Right forelimb (tissue), 1 donor: ENCODE results near the gene ASPSCR1.
A peak's percentile ranks its signal among the peaks of the same experiment; 100 is the strongest.

Source experiments
- DNase-seq: peaks from one replicate; pipeline ENCODE4 v3.0.0-alpha.2; 2018

The ASPSCR1 gene

DNA sequence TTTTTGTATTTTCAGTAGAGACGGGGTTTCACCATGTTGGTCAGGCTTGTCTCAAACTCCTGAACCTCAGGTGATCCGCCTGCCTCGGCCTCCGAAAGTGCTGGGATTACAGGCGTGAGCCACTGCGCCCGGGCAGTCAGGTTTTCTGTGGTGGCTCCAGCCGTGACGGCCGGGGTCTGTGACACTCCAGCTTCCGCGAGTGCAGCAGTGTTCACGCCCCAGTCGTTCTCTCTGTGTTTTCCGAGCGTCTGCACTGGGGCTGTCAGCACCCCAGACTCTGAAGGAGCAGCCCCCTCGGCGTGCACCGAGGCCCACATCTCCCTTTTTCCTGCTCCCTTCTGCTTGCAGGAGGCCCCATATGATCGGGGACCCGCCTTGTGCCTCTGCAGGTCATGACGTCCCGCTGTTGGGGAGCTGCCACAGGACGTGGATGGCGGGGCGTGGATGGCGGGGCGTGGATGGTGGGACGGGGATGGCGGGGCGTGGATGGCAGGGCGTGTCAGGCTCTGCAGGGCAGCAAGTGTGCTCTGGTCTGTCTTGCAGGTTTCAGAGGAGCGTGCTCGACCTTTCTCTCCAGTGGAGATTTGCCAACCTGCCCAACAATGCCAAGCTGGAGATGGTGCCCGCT, 5.7 kb downstream of the ASPSCR1 start:
- no peak for DNase-seq

DNA sequence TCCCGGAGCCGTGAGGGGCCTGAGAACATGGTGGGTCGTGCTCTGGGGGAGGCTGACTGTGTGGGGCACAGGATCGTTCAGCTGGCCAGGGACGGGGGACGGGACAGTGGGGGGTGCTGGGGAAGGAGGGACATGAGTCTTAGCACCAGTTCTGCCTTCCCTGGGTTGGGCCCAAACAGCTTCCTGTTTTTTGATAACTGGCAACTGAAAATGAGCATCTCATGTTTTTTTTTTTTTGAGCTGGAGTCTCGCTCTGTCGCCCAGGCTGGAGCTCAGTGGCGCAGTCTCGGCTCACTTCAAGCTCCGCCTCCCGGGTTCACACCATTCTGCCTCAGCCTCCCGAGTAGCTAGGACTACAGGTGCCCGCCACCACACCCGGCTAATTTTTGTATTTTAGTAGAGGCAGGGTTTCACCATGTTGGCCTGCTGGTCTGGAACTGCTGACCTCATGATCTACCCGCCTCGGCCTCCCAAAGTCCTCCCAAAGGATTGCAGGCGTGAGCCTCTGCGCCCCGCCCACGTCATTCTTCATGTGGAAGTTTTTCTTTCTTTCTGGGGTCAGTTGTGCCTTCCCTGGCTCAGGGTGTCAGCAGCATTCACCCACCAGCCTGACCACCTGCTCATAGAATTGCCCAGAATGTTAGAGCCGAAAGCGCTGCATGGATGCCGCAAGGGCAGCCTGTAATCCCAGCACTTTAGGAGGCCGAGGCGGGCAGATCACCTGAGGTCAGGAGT, 6.4 kb downstream of the ASPSCR1 start:
- DNase-seq: no peak

DNA sequence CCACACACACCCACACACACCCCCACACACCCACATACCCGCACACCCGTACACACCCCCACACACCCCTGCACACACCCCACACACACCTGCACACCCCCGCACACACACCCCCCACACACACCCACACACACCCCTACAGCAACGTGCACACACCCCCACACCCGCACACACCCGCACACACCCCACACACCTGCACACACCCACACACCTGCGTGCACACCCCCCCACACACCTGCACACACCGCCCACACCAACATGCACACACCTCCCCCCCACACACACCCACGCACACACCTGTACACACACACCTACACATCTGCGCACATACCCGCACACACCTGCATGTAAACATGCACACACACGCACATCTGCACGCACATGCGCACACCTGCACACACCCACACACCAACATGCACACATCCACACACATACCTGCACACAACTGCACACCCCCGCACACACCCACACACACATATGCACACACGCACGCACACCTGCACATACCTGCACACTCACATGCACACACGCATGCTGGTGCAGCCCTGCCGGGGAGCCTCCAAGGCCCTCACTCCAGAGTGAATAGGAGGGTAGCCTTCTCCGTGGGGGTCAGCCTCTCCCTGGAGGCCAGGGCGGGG, 7.5 kb downstream of the ASPSCR1 start:
- no peak for DNase-seq

GRCh38 chr17:81986606-81987005, 9.2 kb downstream of the ASPSCR1 start:
- no peak for DNase-seq

- no peak for DNase-seq
These were observed 9.8 kb downstream of the ASPSCR1 start for GRCh38 chr17:81987161-81987770.

DNA sequence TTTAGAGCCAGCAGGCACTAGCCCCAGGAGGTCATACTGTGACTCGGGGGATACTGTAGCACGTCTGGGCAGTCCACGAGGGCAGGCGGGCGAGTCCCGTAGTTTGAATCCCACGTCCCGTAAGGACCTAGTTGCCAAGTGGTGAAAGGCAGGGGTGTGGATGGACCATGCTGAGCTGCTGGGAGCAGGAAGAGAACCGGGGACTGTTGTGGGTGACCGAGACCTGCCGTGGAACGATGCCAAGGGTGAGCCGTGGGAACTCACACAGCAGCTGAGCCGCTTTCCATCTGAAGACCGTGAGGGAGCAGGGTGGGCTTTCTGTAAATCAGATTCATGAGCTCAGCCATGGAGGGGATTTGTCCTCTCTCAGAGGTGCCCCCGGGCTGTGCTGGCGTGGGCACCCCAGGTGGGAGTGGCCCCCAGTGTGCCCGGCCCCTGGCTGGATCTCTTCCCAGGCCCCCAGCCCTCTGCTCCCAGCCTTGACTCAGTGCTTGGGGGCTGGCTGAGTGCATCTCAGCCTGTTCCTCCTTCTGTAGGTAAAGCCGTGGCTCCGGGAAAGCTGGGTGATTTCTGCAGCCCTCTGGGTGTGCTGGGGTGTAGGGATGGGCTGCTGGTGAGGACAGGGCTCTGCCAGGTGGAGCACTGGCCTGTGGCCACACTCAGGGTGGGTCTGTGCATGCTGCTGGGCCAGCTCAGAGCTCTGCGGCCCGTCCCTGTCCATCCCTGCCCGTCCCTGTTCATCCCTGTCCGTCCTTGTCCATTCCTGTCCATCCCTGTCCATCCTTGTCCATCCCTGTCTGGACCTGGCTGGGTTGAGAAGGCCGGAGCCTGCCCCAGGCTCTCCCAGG, 13.6 kb downstream of the ASPSCR1 start:
- no peak for DNase-seq

- DNase-seq: peak; percentile 87
These were observed 14.4 kb downstream of the ASPSCR1 start for GRCh38 chr17:81991684-81992305.

GRCh38 chr17:81992306-81993102, 15.1 kb downstream of the ASPSCR1 start:
- no peak for DNase-seq

DNA sequence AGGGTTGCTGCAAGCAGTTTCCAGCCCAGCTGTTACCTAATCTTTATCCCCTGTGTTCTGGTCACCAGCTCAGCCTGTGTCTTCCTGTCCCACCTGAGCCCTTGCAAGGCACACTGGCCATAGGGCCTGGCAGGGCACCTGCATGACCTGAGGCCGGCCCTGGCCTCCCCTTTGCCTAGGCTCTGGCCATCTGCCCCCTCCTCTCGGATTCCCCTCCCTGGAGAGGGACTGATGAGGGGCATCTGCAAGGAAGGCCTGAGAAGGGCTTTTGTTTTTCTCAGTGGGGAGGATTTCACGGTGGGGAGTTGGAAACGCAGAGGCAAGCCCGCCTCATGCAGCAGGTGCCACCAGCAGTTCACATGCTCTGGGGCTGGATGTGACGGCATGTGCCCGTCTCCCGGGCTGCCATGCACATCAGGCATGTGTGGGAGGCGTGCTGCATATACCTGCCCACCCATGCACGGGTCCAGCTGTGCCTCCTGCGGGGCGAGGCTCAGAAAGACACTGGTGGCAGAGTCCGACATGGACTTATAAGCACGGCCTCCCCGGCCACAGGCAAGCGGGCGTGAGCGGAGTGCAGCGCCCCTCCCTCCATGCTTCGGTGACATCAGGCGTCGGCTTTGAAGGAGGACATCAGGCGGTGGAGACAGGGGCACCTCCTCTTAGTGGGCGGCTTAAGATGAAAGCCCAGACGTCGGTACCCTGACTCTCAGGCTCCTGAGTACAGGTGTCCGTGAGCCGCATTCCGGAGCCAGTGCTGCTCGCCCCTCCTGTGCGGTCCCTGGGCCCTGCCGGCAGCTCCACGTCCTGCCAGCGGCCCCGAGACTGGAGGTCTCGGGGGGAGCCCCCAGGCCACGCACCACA, 16.5 kb downstream of the ASPSCR1 start:
- DNase-seq: no peak

DNA sequence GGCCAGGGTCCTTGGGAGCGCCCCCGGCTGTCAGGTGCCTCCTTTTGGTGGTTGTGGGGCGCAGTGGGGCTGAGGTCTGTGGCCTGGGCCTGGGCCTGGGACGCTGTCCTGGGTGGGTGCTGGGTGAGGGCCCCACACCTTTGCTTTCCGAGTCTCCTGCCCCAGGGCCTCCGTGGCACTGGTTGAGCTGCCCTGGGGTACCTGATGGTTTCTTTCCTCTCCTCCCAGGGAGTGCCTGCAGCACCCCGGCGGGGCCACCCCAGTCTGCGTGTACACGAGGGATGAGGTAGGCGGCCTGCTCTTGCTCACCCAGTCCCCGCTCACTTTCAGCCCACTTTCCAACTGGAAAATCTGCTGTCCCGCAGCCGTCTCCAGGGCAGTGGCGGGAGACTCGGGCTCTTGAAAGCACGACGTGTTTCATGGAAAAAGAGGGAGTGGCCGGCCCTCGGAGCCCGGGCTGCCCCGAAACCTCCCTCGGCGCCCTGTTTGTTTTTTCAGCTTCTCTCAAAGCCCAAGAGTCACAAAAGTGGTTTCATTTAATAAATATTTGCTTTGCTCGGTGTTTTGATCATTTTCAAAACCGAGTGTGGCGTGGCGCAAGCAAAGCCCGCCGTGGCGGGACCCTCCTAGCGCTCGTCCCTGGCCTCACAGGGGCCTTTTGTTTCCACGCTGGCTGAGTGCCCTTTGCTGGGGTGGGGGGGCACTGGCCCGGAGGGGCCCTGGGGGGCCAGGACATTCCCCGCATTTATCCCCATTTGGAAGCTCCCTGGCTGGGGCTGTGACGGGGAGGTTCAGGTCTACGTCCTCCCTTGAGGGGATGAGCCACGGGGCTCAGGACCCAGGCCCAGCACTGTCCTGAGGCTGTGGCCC, 17.4 kb downstream of the ASPSCR1 start:
- DNase-seq: no peak

DNA sequence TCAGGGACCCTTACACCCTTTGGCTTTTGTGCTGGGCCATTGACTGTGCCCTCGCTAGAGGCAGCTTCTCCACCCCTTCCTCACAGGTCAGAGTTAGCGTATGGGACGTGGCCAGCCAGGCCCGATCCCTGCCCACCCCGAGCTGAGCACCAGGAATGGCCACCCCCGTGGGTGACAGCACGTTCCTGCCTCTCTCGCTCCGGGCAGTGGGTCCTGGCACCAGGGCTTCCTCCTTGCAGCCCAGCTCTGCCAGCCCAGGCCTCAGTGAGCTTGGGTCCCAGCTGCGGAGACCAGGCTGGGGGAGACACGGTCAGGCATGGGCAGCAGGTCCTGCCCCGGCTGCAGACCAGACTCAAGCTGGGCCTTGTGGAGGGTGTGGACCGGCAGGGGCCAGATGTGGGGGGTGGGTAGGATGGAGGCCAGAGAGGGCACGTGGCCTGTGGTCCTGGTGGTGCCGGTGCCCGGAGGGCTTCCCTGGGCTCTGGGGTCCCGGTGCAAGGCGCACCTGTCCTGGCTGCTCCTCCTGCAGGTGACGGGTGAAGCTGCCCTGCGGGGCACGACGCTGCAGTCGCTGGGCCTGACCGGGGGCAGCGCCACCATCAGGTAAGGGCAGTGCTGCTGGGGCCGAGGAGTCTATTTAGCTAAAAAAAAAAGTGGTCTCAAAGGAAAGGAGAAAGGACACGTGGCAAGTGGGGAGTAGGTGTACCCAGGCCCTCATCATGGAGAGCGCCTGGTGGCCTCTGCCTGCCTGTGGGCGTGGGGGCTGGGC, 18.2 kb downstream of the ASPSCR1 start:
- no peak for DNase-seq

- no peak for DNase-seq
These were observed 18.9 kb downstream of the ASPSCR1 start for GRCh38 chr17:81996232-81996756.

DNA sequence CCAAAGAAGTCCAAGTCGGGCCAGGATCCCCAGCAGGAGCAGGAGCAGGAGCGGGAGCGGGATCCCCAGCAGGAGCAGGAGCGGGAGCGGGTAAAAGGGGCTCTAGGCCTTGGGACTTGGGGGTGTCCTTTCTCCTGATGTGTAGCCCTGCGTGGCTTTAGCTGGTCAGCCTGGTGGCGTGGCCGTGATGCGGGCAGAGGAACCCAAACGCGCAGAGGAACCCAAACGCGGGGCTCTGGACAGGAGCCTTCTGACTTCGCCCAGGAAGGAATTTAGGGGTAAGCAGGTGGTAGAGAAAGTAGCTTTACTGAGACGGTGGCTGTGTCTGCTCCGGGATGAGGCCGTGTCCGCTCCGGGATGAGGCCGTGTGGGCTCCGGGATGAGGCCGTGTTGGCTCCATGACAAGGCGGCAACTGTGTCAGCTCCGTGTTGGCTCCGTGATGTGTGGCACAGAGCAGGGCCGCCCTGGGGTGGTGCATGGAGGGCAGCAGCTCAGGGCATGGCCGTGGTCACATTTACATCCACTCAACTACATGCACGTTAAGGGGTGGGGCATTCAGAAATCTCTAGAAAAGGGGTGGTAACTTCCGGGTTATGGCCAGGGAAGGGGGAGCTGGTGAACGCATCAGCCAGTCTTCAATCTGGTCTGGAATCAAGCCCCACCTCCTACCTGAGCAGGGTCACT, 19.5 kb downstream of the ASPSCR1 start:
- DNase-seq: no peak

- no peak for DNase-seq
These were observed 20.8 kb downstream of the ASPSCR1 start for GRCh38 chr17:81998212-81998611.

- DNase-seq: no peak
These were observed 21.4 kb downstream of the ASPSCR1 start for GRCh38 chr17:81998691-81999438.

GRCh38 chr17:81999587-81999975, 22.2 kb downstream of the ASPSCR1 start:
- DNase-seq: no peak
